Naive thymus-derived CD4-positive, alpha-beta T cell (primary cell): ENCODE results near the gene RNF183. TPM values are rescaled to one million over a fixed set of nuclear protein-coding genes. Genes with fewer than 3 reads are reported as not detected.
A peak's percentile ranks its signal among the peaks of the same experiment; 100 is the strongest.

Source experiments
- ATAC-seq: fragments of 150-1000 bp; cut with Tn5 transposase; 2 replicates; pipeline ENCODE4 v1.10.0; 2021; ENCODE audit warnings: mild to moderate bottlenecking, moderate library complexity
- CTCF ChIA-PET: fragments of 350-600 bp; sonication (Branson Sonifier 250); formaldehyde crosslinking; loops from one replicate; lab custom pipeline; 2021; ENCODE audit warnings: antibody characterized with exemption; lab: Charles Lee
- POLR2A ChIA-PET: fragments of 350-600 bp; sonication (Branson Sonifier 250); formaldehyde crosslinking; loops from one replicate; lab custom pipeline; 2021; ENCODE audit warnings: antibody characterized with exemption, inconsistent platforms; lab: Charles Lee
- DNase-seq, 9 donors: peaks; one replicate each; pipeline versions ENCODE4 v3.0.0 to v3.0.0-alpha.2; 2020 to 2022; ENCODE audit warnings: mixed read lengths in 1 of 9
- H3K27ac ChIP-seq: one replicate; pipeline ENCODE4 v1.7.0; 2013; ENCODE audit warnings: mild to moderate bottlenecking, low read depth, low read length, moderate library complexity
- H3K27me3 ChIP-seq, 2 donors: one replicate each; pipeline ENCODE4 v1.7.0; 2013; ENCODE audit warnings: low read length in 2 of 2, mild to moderate bottlenecking in 2 of 2, moderate library complexity in 2 of 2; ENCODE audit not compliant: control insufficient read depth in 2 of 2, insufficient read depth in 2 of 2
- H3K36me3 ChIP-seq, 3 experiments: 1 replicate in 2 of 3; 2 replicates in 1 of 3; pipeline ENCODE4 v1.7.0; 2013; ENCODE audit warnings: low read length in 3 of 3, mild to moderate bottlenecking in 3 of 3, moderate library complexity in 1 of 3; ENCODE audit not compliant: insufficient read depth in 3 of 3, control insufficient read depth in 2 of 3
- H3K4me1 ChIP-seq, 2 donors: one replicate each; pipeline ENCODE4 v1.7.0; 2013; ENCODE audit warnings: low read length in 2 of 2, mild to moderate bottlenecking in 2 of 2, moderate library complexity in 1 of 2; ENCODE audit not compliant: control insufficient read depth in 2 of 2, insufficient read depth in 2 of 2
- H3K4me3 ChIP-seq: 2 replicates; pipeline ENCODE4 v1.7.0; 2013; ENCODE audit warnings: mild to moderate bottlenecking, low read length
- H3K9me3 ChIP-seq, 3 experiments: 1 replicate in 2 of 3; 2 replicates in 1 of 3; pipeline ENCODE4 v1.7.0; 2013; ENCODE audit warnings: low read length in 3 of 3; ENCODE audit not compliant: control insufficient read depth in 2 of 3
- H3K27ac Mint-ChIP-seq, 9 donors: one replicate each; pipeline ENCODE4 v1.8.0; 2020 to 2022; ENCODE audit warnings: mixed read lengths in 9 of 9, mild to moderate bottlenecking in 8 of 9, moderate library complexity in 5 of 9, inconsistent platforms in 2 of 9
- H3K27me3 Mint-ChIP-seq, 5 donors: one replicate each; pipeline ENCODE4 v1.8.0; 2021 to 2022; ENCODE audit warnings: mixed read lengths in 5 of 5, mild to moderate bottlenecking in 1 of 5
- H3K36me3 Mint-ChIP-seq, 5 donors: one replicate each; pipeline ENCODE4 v1.8.0; 2020 to 2022; ENCODE audit warnings: mixed read lengths in 5 of 5, mild to moderate bottlenecking in 3 of 5, inconsistent platforms in 1 of 5
- H3K4me1 Mint-ChIP-seq, 7 donors: one replicate each; pipeline ENCODE4 v1.8.0; 2020 to 2022; ENCODE audit warnings: mixed read lengths in 7 of 7, mild to moderate bottlenecking in 3 of 7, inconsistent platforms in 1 of 7
- H3K4me3 Mint-ChIP-seq, 10 donors: one replicate each; pipeline ENCODE4 v1.8.0; 2020 to 2022; ENCODE audit warnings: mild to moderate bottlenecking in 10 of 10, mixed read lengths in 10 of 10, moderate library complexity in 6 of 10, inconsistent platforms in 2 of 10
- H3K9me3 Mint-ChIP-seq, 11 donors: one replicate each; pipeline ENCODE4 v1.8.0; 2020 to 2022; ENCODE audit warnings: mixed read lengths in 11 of 11, mild to moderate bottlenecking in 4 of 11, inconsistent platforms in 1 of 11, moderate library complexity in 1 of 11
- intact Hi-C, 2 donors: fragments of 100-400 bp; cut with micrococcal nuclease; formaldehyde crosslinking; loops; one replicate each; pipeline ENCODE4 v1.15.1; 2023
- polyA plus RNA-seq, 2 donors: library from polyadenylated mRNA; unstranded; fragments of 300-500 nt; fragmentation: Illumina TruSeq; gene quantifications; one replicate each; pipeline ENCODE4 v1.2.3, GENCODE V29; 2021
- total RNA-seq, 6 experiments: library from RNA in 5 of 6; stranded (reverse) in 5 of 6; gene quantifications; 1 replicate in 5 of 6; 2 replicates in 1 of 6; pipeline ENCODE4 v1.2.3 and lab custom pipeline; 2021 to 2026

Gene RNF183
- total RNA-seq (not detected), polyA plus RNA-seq (not detected), total RNA-seq (lab: John Stamatoyannopoulos, UW) (not detected)

DNA sequence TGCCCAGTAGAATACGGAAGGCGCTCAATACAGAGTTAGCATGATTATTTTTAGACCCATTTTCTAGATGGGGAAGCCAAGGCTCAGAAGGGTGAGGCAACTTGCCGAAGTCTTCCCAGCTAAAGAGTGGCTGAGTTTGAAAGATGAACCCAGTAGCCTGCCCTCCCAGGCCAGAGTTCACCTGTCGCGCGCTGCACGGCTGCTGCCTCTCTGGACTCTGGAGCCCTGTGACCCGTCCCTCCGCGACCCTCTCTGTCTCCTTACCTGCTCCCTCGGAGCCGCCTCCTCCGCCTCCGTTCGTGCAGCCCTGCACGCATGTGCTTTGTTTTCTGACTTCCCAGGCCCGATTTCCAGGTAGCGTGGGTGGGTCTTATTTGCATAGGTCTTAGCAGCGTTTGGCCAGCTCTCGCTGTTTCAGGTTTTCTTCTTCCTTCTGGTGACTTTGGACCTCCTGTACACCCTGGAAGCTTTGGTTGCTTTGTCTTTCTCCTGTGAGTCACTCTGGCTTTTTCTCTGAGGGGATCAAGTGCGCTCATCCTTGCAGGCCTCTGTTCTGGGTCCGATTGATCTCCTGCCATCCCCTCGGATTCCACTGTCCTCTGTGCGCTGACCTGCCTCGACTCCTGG, at the start of gene RNF183:
RNF183 (minus strand) TSS at position 585 of the 627 bp plus-strand sequence. CDS start 5,192 bp downstream, outside the sequence.
- H3K4me3 Mint-ChIP-seq: no peak within 1 kb of the TSS
- peaks cover 0 to 11% (median 2%) of the 10 kb centered on the region in 7 donors for H3K4me1 Mint-ChIP-seq
- ChIA-PET CTCF (interaction anchor here (0.5 kb wide), 1 partner anchor 37 kb away, joined by 4 read pairs; the partner anchor contains the start of gene WDR31), POLR2A (no interaction called here)
- H3K27ac Mint-ChIP-seq: peak within 1 kb of the TSS in 1 of 9 donors; percentile 15
- intact Hi-C loops: no loop called here
- Histone ChIP-seq H3K4me1 (no peaks in the 10 kb centered on the region), H3K36me3 (no peaks in the 10 kb centered on the region), H3K27ac (no peak within 1 kb of the TSS), H3K9me3 (no peaks in the 10 kb centered on the region), H3K4me3 (no peak within 1 kb of the TSS), H3K27me3 (no peaks in the 10 kb centered on the region)
- ATAC-seq (no peak), DNase-seq (no peak)
- H3K9me3 Mint-ChIP-seq: no peaks in the 10 kb centered on the region
- H3K27me3 Mint-ChIP-seq: peaks cover 0 to 24% (median 6%) of the 10 kb centered on the region in 5 donors
- H3K36me3 Mint-ChIP-seq: no peaks in the 10 kb centered on the region

- H3K4me3 Mint-ChIP-seq: no peak overlapping the region
- H3K27ac Mint-ChIP-seq: peak overlapping the region in 1 of 9 donors; percentile 36
- H3K36me3 Mint-ChIP-seq: peaks cover 0 to 9% (median 0%) of the 10 kb centered on the region in 5 donors
- ATAC-seq: no peak
- intact Hi-C loops: no loop called here
- no peak overlapping the region for H3K4me3 ChIP-seq
- H3K9me3 Mint-ChIP-seq: peaks cover 0 to 2% (median 0%) of the 10 kb centered on the region in 11 donors
- no peak overlapping the region for H3K27ac ChIP-seq
- ChIA-PET POLR2A (interaction anchor here (0.6 kb wide), 1 partner anchor 1181 kb away, joined by 7 read pairs; no protein-coding TSS in a partner anchor), CTCF (no interaction called here)
- peaks cover 13 to 15% of the 10 kb centered on the region in 2 donors for H3K4me1 ChIP-seq
- H3K36me3 ChIP-seq: no peaks in the 10 kb centered on the region
- peaks cover 10 to 37% (median 21%) of the 10 kb centered on the region in 7 donors for H3K4me1 Mint-ChIP-seq
- peaks cover 0 to 40% (median 29%) of the 10 kb centered on the region in 5 donors for H3K27me3 Mint-ChIP-seq
- no peak for DNase-seq
- H3K9me3 ChIP-seq: no peaks in the 10 kb centered on the region
- H3K27me3 ChIP-seq: peaks cover 3 to 5% of the 10 kb centered on the region in 2 donors
Measured at GRCh38 chr9:113352411-113352810, 49.2 kb upstream of the RNF183 start.

DNA sequence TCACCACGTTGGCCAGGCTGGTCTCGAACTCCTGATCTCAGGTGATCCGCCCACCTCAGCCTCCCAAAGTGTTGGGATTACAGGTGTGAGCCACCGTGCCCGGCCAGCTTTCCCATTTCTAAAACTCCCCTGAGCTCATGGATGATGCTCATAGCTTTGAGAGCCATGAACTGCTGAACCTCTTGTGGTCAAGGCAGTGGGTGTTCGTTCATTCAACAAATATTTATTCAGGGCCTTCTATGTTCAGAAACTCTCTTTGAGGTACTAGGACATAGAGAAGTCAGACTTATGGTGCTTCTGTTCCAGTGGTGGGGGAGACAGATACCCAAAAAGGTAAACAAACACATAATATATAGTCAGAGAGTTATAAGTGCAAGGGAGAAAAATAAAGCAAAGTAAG, 48.8 kb upstream of the RNF183 start:
- CTCF ChIA-PET: no interaction called here
- Histone ChIP-seq H3K27ac (no peak overlapping the region), H3K4me1 (peaks cover 13 to 15% of the 10 kb centered on the region in 2 donors), H3K27me3 (peaks cover 3 to 5% of the 10 kb centered on the region in 2 donors), H3K36me3 (no peaks in the 10 kb centered on the region), H3K9me3 (no peaks in the 10 kb centered on the region), H3K4me3 (no peak overlapping the region)
- Mint-ChIP-seq H3K27ac (peak overlapping the region in 1 of 9 donors; percentile 25), H3K9me3 (peaks cover 0 to 2% (median 0%) of the 10 kb centered on the region in 11 donors), H3K27me3 (peaks cover 0 to 40% (median 29%) of the 10 kb centered on the region in 5 donors), H3K4me1 (peaks cover 10 to 41% (median 21%) of the 10 kb centered on the region in 7 donors), H3K36me3 (peaks cover 0 to 9% (median 0%) of the 10 kb centered on the region in 5 donors), H3K4me3 (no peak overlapping the region)
- intact Hi-C loops: no loop called here
- no peak for DNase-seq
- POLR2A ChIA-PET: no interaction called here
- no peak for ATAC-seq

GRCh38 chr9:113350937-113351336, 47.8 kb upstream of the RNF183 start:
- intact Hi-C loops: loop anchor here in 1 of 2 donors (1.0 to 2.0 kb wide), 3 partner anchors 25 to 76 kb away; partner anchors contain the start of genes CDC26, HDHD3 and PRPF4
- Mint-ChIP-seq H3K27me3 (peaks cover 0 to 40% (median 29%) of the 10 kb centered on the region in 5 donors), H3K27ac (peak overlapping the region in 3 of 9 donors; percentile 3 to 87 (median 29)), H3K9me3 (peaks cover 0 to 2% (median 0%) of the 10 kb centered on the region in 11 donors), H3K4me3 (peak overlapping the region in 9 of 10 donors; percentile 62 to 93 (median 76)), H3K36me3 (peaks cover 0 to 3% (median 0%) of the 10 kb centered on the region in 5 donors), H3K4me1 (peaks cover 10 to 41% (median 21%) of the 10 kb centered on the region in 7 donors)
- ATAC-seq (peak; percentile 49), DNase-seq (peak in 3 of 9 donors; percentile 19 to 57 (median 26))
- no peaks in the 10 kb centered on the region for H3K36me3 ChIP-seq
- no peak overlapping the region for H3K27ac ChIP-seq
- peaks cover 3 to 5% of the 10 kb centered on the region in 2 donors for H3K27me3 ChIP-seq
- POLR2A ChIA-PET: interaction anchor here (1.3 kb wide), 1 partner anchor 59 kb away, joined by 3 read pairs; the partner anchor contains the start of genes C9orf43 and POLE3
- H3K9me3 ChIP-seq: no peaks in the 10 kb centered on the region
- CTCF ChIA-PET: interaction anchor here (1.4 kb wide), 1 partner anchor 77 kb away, joined by 3 read pairs; no protein-coding TSS in a partner anchor
- H3K4me3 ChIP-seq: no peak overlapping the region
- peaks cover 13 to 15% of the 10 kb centered on the region in 2 donors for H3K4me1 ChIP-seq

- Histone ChIP-seq H3K9me3 (no peaks in the 10 kb centered on the region), H3K4me1 (peaks cover 13 to 15% of the 10 kb centered on the region in 2 donors), H3K27ac (no peak overlapping the region), H3K27me3 (peaks cover 3 to 5% of the 10 kb centered on the region in 2 donors), H3K4me3 (peak overlapping the region; percentile 54), H3K36me3 (no peaks in the 10 kb centered on the region)
- H3K4me1 Mint-ChIP-seq: peaks cover 10 to 46% (median 21%) of the 10 kb centered on the region in 7 donors
- ChIA-PET POLR2A (interaction anchor here (1.0 to 1.6 kb wide), 3 partner anchors 10 to 75 kb away, joined by 3 to 5 read pairs (median 3); partner anchors contain the start of genes C9orf43, CDC26, POLE3 and PRPF4), CTCF (interaction anchor here (1.0 to 1.4 kb wide), 2 partner anchors 9 to 77 kb away, joined by 3 read pairs; no protein-coding TSS in a partner anchor)
- H3K4me3 Mint-ChIP-seq: peak overlapping the region; percentile 62 to 93 (median 76)
- intact Hi-C loops: loop anchor here in 1 of 2 donors (1.0 to 2.0 kb wide), 2 partner anchors 41 to 75 kb away; partner anchors contain the start of genes CDC26 and PRPF4
- peaks cover 0 to 3% (median 0%) of the 10 kb centered on the region in 5 donors for H3K36me3 Mint-ChIP-seq
- peak in 1 of 9 donors; percentile 47 for DNase-seq
- H3K27ac Mint-ChIP-seq: peak overlapping the region in 3 of 9 donors; percentile 5 to 87 (median 57)
- H3K9me3 Mint-ChIP-seq: peaks cover 0 to 2% (median 0%) of the 10 kb centered on the region in 11 donors
- peaks cover 0 to 40% (median 29%) of the 10 kb centered on the region in 5 donors for H3K27me3 Mint-ChIP-seq
- peak; percentile 12 for ATAC-seq
Measured at GRCh38 chr9:113350107-113350661, 47.0 kb upstream of the RNF183 start.
